IMR-90 (cell line): ENCODE results near the gene S100Z. TPM values are rescaled to one million over a fixed set of nuclear protein-coding genes. Genes with fewer than 3 reads are reported as not detected.
A peak's percentile ranks its signal among the peaks of the same experiment; 100 is the strongest.

Experiments used
- ATAC-seq: fragments of 200-7000 bp; cut with Tn5 transposase; 2 replicates; pipeline ENCODE4 v1.9.1; 2020; ENCODE audit warnings: low read depth, mild to moderate bottlenecking, moderate library complexity
- BruUV-seq: library from RNA; stranded (reverse); fragments of 400-500 nt; replicated peaks from 2 replicates; lab custom pipeline; 2021; lab: Mats Ljungman, UMichigan
- CTCF ChIA-PET: fragments of 300-600 bp; formaldehyde crosslinking; extraction: SDS; loops from one replicate; lab custom pipeline; 2021; ENCODE audit warnings: antibody characterized with exemption; lab: Yijun Ruan, JAX
- POLR2A ChIA-PET: fragments of 300-600 bp; sonication (Branson Sonifier 250); formaldehyde crosslinking; loops from one replicate; lab custom pipeline; 2022; ENCODE audit warnings: antibody characterized with exemption; ENCODE audit not compliant: unreplicated experiment; lab: Charles Lee
- DNase-seq: peaks from one replicate; pipeline ENCODE4 v3.0.0; 2013
- H2AFZ ChIP-seq: replicated peaks from 2 replicates; pipeline ENCODE3; 2013; ENCODE audit warnings: low read length, mild to moderate bottlenecking; ENCODE audit not compliant: poor library complexity
- H2AK5ac ChIP-seq: 2 replicates; pipeline ENCODE4 v1.6.1; 2013; ENCODE audit warnings: low read depth, low read length, inconsistent platforms
- H2AK9ac ChIP-seq: replicated peaks from 2 replicates; pipeline ENCODE3; 2013; ENCODE audit warnings: mild to moderate bottlenecking, low read depth, low read length, moderate library complexity; ENCODE audit not compliant: poor library complexity
- H2BK120ac ChIP-seq: 2 replicates; pipeline ENCODE4 v1.6.1; 2013; ENCODE audit warnings: low read depth, low read length, inconsistent platforms
- H2BK15ac ChIP-seq: 3 replicates; pipeline ENCODE4 v1.6.1; 2013; ENCODE audit warnings: low read depth, low read length, inconsistent platforms
- H2BK20ac ChIP-seq: 2 replicates; pipeline ENCODE4 v1.6.1; 2013; ENCODE audit warnings: low read depth, mild to moderate bottlenecking, inconsistent platforms, low read length, moderate library complexity
- H2BK5ac ChIP-seq: 2 replicates; pipeline ENCODE4 v1.6.1; 2013; ENCODE audit warnings: mild to moderate bottlenecking, low read depth, low read length, inconsistent platforms; ENCODE audit not compliant: poor library complexity, severe bottlenecking
- H3K14ac ChIP-seq: replicated peaks from 2 replicates; pipeline ENCODE4 v1.6.1; 2013; ENCODE audit warnings: low read depth, low read length, inconsistent platforms
- H3K18ac ChIP-seq: 2 replicates; pipeline ENCODE4 v1.6.1; 2013; ENCODE audit warnings: low read depth, low read length, control low read depth
- H3K23ac ChIP-seq: 2 replicates; pipeline ENCODE4 v1.6.1; 2013; ENCODE audit warnings: low read depth, low read length, inconsistent platforms
- H3K27ac ChIP-seq: 2 replicates; pipeline ENCODE4 v1.5.1; 2013; ENCODE audit warnings: mild to moderate bottlenecking, control low read depth, low read length; ENCODE audit not compliant: insufficient read depth
- H3K27me3 ChIP-seq: 2 replicates; pipeline ENCODE4 v1.6.1; 2013; ENCODE audit warnings: low read length; ENCODE audit not compliant: control insufficient read depth, insufficient read depth
- H3K36me3 ChIP-seq: 2 replicates; pipeline ENCODE4 v1.6.1; 2013; ENCODE audit warnings: low read length, mixed read lengths; ENCODE audit not compliant: control insufficient read depth, insufficient read depth
- H3K4ac ChIP-seq: 2 replicates; pipeline ENCODE4 v1.6.1; 2013; ENCODE audit warnings: low read depth, low read length, inconsistent platforms
- H3K4me1 ChIP-seq: 2 replicates; pipeline ENCODE4 v1.6.1; 2013; ENCODE audit warnings: low read length, mixed read lengths; ENCODE audit not compliant: control insufficient read depth, insufficient read depth
- H3K4me2 ChIP-seq: 2 replicates; pipeline ENCODE4 v1.6.1; 2013; ENCODE audit warnings: low read depth, mild to moderate bottlenecking, control low read depth, low read length, moderate library complexity
- H3K4me3 ChIP-seq: 2 replicates; pipeline ENCODE4 v1.5.1; 2013; ENCODE audit warnings: low read depth, mild to moderate bottlenecking, control low read depth, low read length, moderate library complexity; ENCODE audit not compliant: insufficient read depth
- H3K56ac ChIP-seq: 2 replicates; pipeline ENCODE4 v1.6.1; 2013; ENCODE audit warnings: low read length, inconsistent platforms; ENCODE audit not compliant: insufficient read depth; ENCODE audit errors: extremely low read depth
- H3K79me1 ChIP-seq, 2 experiments: 2 replicates each; pipeline ENCODE4 v1.6.1; 2013; ENCODE audit warnings: low read length in 2 of 2, inconsistent platforms in 1 of 2, low read depth in 1 of 2
- H3K9ac ChIP-seq: 2 replicates; pipeline ENCODE4 v1.6.1; 2013; ENCODE audit warnings: low read depth, low read length, control low read depth
- H3K9me1 ChIP-seq: 2 replicates; pipeline ENCODE4 v1.6.1; 2013; ENCODE audit warnings: low read length, inconsistent platforms; ENCODE audit not compliant: insufficient read depth
- H3K9me3 ChIP-seq: 2 replicates; pipeline ENCODE4 v1.6.1; 2013; ENCODE audit warnings: low read length; ENCODE audit not compliant: control insufficient read depth, insufficient read depth
- H4K20me1 ChIP-seq: 2 replicates; pipeline ENCODE4 v1.6.1; 2013; ENCODE audit warnings: low read length, inconsistent platforms; ENCODE audit not compliant: insufficient read depth
- H4K5ac ChIP-seq: 2 replicates; pipeline ENCODE4 v1.6.1; 2013; ENCODE audit warnings: mild to moderate bottlenecking, low read depth, low read length, control low read depth
- H4K8ac ChIP-seq, 2 experiments: 2 replicates each; pipeline ENCODE4 v1.6.1; 2013; ENCODE audit warnings: low read depth in 2 of 2, low read length in 2 of 2, control low read depth in 1 of 2, inconsistent platforms in 1 of 2
- H4K91ac ChIP-seq: 2 replicates; pipeline ENCODE4 v1.6.1; 2013; ENCODE audit warnings: low read depth, low read length, inconsistent platforms; ENCODE audit not compliant: insufficient read depth
- NFE2L2 ChIP-seq: fragments of 150-350 bp; IDR thresholded peaks from 2 replicates; pipeline ENCODE4 v1.6.1; 2016; ENCODE audit warnings: low read depth, mild to moderate bottlenecking, low read length
- RAD21 ChIP-seq: IDR thresholded peaks from 2 replicates; pipeline ENCODE4 v1.6.1; 2012; ENCODE audit warnings: low read length, improper control_type of control experiment
- WGBS, 2 experiments: methylation state at CpG; one replicate each; pipeline versions ENCODE4 v1.1.5 to v1.1.7; 2013; ENCODE audit warnings: missing lambda C conversion rate in 2 of 2; ENCODE audit not compliant: insufficient read length in 1 of 2; ENCODE audit errors: extremely low coverage in 2 of 2; 5-methylcytosine and 5-hydroxymethylcytosine counted together
- dilution Hi-C: fragments of 300-500 bp; cut with HindIII; formaldehyde crosslinking; loops from one replicate; pipeline ENCODE4 v1.14.3; 2018; ENCODE audit warnings: low sequenced_read_pairs; ENCODE audit not compliant: unreplicated experiment
- in situ Hi-C: fragments of 300-500 bp; cut with MboI; formaldehyde crosslinking; loops from 3 replicates; pipeline ENCODE4 v1.14.3; 2019; ENCODE audit warnings: low sequenced_read_pairs, inconsistent platforms, mixed read lengths
- intact Hi-C: fragments of 100-400 bp; cut with micrococcal nuclease; formaldehyde crosslinking; loops from 2 replicates; pipeline ENCODE4 v1.10.0; 2022
- polyA plus RNA-seq, 3 experiments: library from polyadenylated mRNA; depleted of rRNA; stranded (reverse); fragments of >200 nt; gene quantifications; 2 replicates each; pipeline ENCODE4 v1.2.3, GENCODE V29; 2012; ENCODE audit warnings: low replicate concordance in 1 of 3
- total RNA-seq: library from RNA; depleted of rRNA; stranded (reverse); fragments of >200 nt; gene quantifications from 2 replicates; pipeline ENCODE4 v1.2.3, GENCODE V29; 2012

S100Z gene
- total and polyA plus RNA-seq, 2 of the 4 experiments (the other 2 are of a cell fraction): not detected

DNA sequence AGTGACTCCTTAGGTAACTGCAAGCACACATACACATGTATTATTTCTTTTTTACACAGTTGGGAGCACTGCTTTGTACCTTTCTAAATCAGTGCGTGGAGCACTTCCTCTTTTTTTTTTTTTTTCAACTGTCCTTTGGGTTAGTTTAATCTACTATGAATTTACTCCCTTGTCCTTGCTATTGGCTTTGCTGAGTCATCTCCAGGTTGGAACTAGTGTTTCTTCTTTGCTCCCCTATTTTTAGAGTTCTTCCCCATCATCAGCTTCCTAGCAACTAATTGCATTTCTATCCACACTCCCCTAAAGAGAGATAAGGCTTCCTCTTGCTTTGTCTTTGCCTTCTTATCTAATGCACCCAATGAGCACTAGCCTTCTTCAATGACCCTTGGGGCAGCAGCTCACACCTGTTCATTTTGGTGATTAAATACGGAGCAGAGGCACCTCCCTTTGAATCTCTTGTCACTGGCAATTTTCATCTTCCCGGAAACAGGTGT, 24.3 kb downstream of the S100Z start:
- ChIA-PET CTCF (interaction anchor here (0.6 kb wide), 1 partner anchor 93 kb away, joined by 3 read pairs; no protein-coding TSS in a partner anchor), POLR2A (no interaction called here)
- no peak for ATAC-seq
- Histone ChIP-seq H3K4me2 (no peak overlapping the region), H3K14ac (no peak overlapping the region), H3K9me1 (no peaks in the 10 kb centered on the region), H3K9ac (no peak overlapping the region), H3K27ac (no peak overlapping the region), H3K4me1 (no peaks in the 10 kb centered on the region), H2BK15ac (no peak overlapping the region), H4K91ac (no peak overlapping the region), H3K27me3 (peaks cover 12% of the 10 kb centered on the region), H2BK20ac (no peak overlapping the region), H3K56ac (no peak overlapping the region), H3K9me3 (no peaks in the 10 kb centered on the region), H3K79me1 (no peaks in the 10 kb centered on the region), H3K36me3 (no peaks in the 10 kb centered on the region), H3K18ac (no peak overlapping the region), H4K5ac (no peak overlapping the region), H3K4me3 (no peak overlapping the region), H2BK120ac (no peak overlapping the region), H2AFZ (no peak overlapping the region), H3K4ac (no peak overlapping the region), H4K20me1 (no peaks in the 10 kb centered on the region), H2AK5ac (no peak overlapping the region), H4K8ac (no peak overlapping the region), H3K23ac (no peak overlapping the region), H2BK5ac (no peak overlapping the region), H2AK9ac (no peak overlapping the region)
- intact Hi-C loops: no loop called here
- in situ Hi-C loops: loop anchor here (10.0 kb wide), 1 partner anchor 141 kb away; no protein-coding TSS in a partner anchor
- no peak for TF ChIP-seq RAD21
- TF ChIP-seq NFE2L2: peak; percentile 40; the same call in 1 of the 2 replicates
- no CpG with 5 or more reads among the region's 3 CpGs for WGBS, 2 experiments
- dilution Hi-C loops: no loop called here
- DNase-seq: no peak
- BruUV-seq: no TSS peak
